Stimulated activated naive CD8-positive, alpha-beta T cell treated with anti-CD3 and anti-CD28 coated beads, Interleukin-15, Interleukin-2, amounts not matched to agents 100 ng/mL and 50 ng/mL, for 24 hours (primary cell): ENCODE measurements around the gene CHRM1.

ENCODE experiments used
- H3K27ac Mint-ChIP-seq: one replicate; pipeline ENCODE4 v1.8.0; 2021; ENCODE audit warnings: mild to moderate bottlenecking, mixed read lengths
- H3K27me3 Mint-ChIP-seq: one replicate; pipeline ENCODE4 v1.8.0; 2021; ENCODE audit warnings: mixed read lengths
- H3K36me3 Mint-ChIP-seq: one replicate; pipeline ENCODE4 v1.8.0; 2021; ENCODE audit warnings: low read depth, mixed read lengths
- H3K4me1 Mint-ChIP-seq: one replicate; pipeline ENCODE4 v1.8.0; 2021; ENCODE audit warnings: low read depth, mixed read lengths
- H3K4me3 Mint-ChIP-seq: one replicate; pipeline ENCODE4 v1.8.0; 2021; ENCODE audit warnings: mild to moderate bottlenecking, mixed read lengths
- H3K9me3 Mint-ChIP-seq: one replicate; pipeline ENCODE4 v1.8.0; 2021; ENCODE audit warnings: mixed read lengths

Gene CHRM1

GRCh38 chr11:62919476-62919875 lies 1.7 kb downstream of the CHRM1 start:
- H3K36me3 Mint-ChIP-seq, result no peaks in the 10 kb centered on the region
- no peak overlapping the region for H3K4me3 Mint-ChIP-seq
- peaks cover 19% of the 10 kb centered on the region for H3K4me1 Mint-ChIP-seq
- H3K27ac Mint-ChIP-seq, result no peak overlapping the region
- H3K9me3 Mint-ChIP-seq, result no peaks in the 10 kb centered on the region
- H3K27me3 Mint-ChIP-seq, result peaks cover 27% of the 10 kb centered on the region

- Mint-ChIP-seq H3K27me3 (peaks cover 21% of the 10 kb centered on the region), H3K4me3 (no peak overlapping the region), H3K27ac (no peak overlapping the region), H3K36me3 (no peaks in the 10 kb centered on the region), H3K9me3 (no peaks in the 10 kb centered on the region), H3K4me1 (peaks cover 13% of the 10 kb centered on the region)
Observed at GRCh38 chr11:62918531-62918930, 2.6 kb downstream of the CHRM1 start.

GRCh38 chr11:62917906-62918502 lies 3.2 kb downstream of the CHRM1 start:
- peaks cover 8% of the 10 kb centered on the region for H3K4me1 Mint-ChIP-seq
- no peaks in the 10 kb centered on the region for H3K36me3 Mint-ChIP-seq
- no peaks in the 10 kb centered on the region for H3K9me3 Mint-ChIP-seq
- no peak overlapping the region for H3K4me3 Mint-ChIP-seq
- no peak overlapping the region for H3K27ac Mint-ChIP-seq
- peaks cover 19% of the 10 kb centered on the region for H3K27me3 Mint-ChIP-seq

GRCh38 chr11:62914416-62914815 lies 6.7 kb downstream of the CHRM1 start:
- no peaks in the 10 kb centered on the region for H3K9me3 Mint-ChIP-seq
- H3K36me3 Mint-ChIP-seq, result no peaks in the 10 kb centered on the region
- H3K4me1 Mint-ChIP-seq, result no peaks in the 10 kb centered on the region
- H3K4me3 Mint-ChIP-seq, result no peak overlapping the region
- H3K27me3 Mint-ChIP-seq, result peaks cover 9% of the 10 kb centered on the region
- H3K27ac Mint-ChIP-seq, result no peak overlapping the region

GRCh38 chr11:62912268-62912667 lies 8.9 kb downstream of the CHRM1 start:
- no peak overlapping the region for H3K4me3 Mint-ChIP-seq
- H3K36me3 Mint-ChIP-seq, result no peaks in the 10 kb centered on the region
- H3K9me3 Mint-ChIP-seq, result no peaks in the 10 kb centered on the region
- no peaks in the 10 kb centered on the region for H3K4me1 Mint-ChIP-seq
- H3K27me3 Mint-ChIP-seq, result peaks cover 12% of the 10 kb centered on the region
- H3K27ac Mint-ChIP-seq, result no peak overlapping the region

- Mint-ChIP-seq H3K4me1 (no peaks in the 10 kb centered on the region), H3K27me3 (peaks cover 12% of the 10 kb centered on the region), H3K27ac (no peak overlapping the region), H3K9me3 (no peaks in the 10 kb centered on the region), H3K36me3 (no peaks in the 10 kb centered on the region), H3K4me3 (no peak overlapping the region)
Observed at GRCh38 chr11:62911137-62912130, 9.7 kb downstream of the CHRM1 start.

GRCh38 chr11:62910141-62910882 lies 10.9 kb downstream of the CHRM1 start:
- Mint-ChIP-seq H3K27ac (no peak overlapping the region), H3K4me3 (no peak overlapping the region), H3K9me3 (no peaks in the 10 kb centered on the region), H3K36me3 (no peaks in the 10 kb centered on the region), H3K27me3 (peaks cover 17% of the 10 kb centered on the region), H3K4me1 (peaks cover under 1% of the 10 kb centered on the region)

- Mint-ChIP-seq H3K9me3 (no peaks in the 10 kb centered on the region), H3K4me3 (no peak overlapping the region), H3K27me3 (peaks cover 20% of the 10 kb centered on the region), H3K36me3 (no peaks in the 10 kb centered on the region), H3K27ac (no peak overlapping the region), H3K4me1 (peaks cover 3% of the 10 kb centered on the region)
Observed at GRCh38 chr11:62909107-62909894, 11.9 kb downstream of the CHRM1 start.

- Mint-ChIP-seq H3K27me3 (peaks cover 24% of the 10 kb centered on the region), H3K4me1 (peaks cover 3% of the 10 kb centered on the region), H3K4me3 (no peak overlapping the region), H3K9me3 (no peaks in the 10 kb centered on the region), H3K27ac (no peak overlapping the region), H3K36me3 (no peaks in the 10 kb centered on the region)
Observed at GRCh38 chr11:62908468-62909072, 12.6 kb downstream of the CHRM1 start.

- H3K4me3 Mint-ChIP-seq, result no peak overlapping the region
- no peak overlapping the region for H3K27ac Mint-ChIP-seq
- H3K4me1 Mint-ChIP-seq, result peaks cover 12% of the 10 kb centered on the region
- H3K9me3 Mint-ChIP-seq, result no peaks in the 10 kb centered on the region
- peaks cover 21% of the 10 kb centered on the region for H3K27me3 Mint-ChIP-seq
- H3K36me3 Mint-ChIP-seq, result no peaks in the 10 kb centered on the region
Observed at GRCh38 chr11:62905927-62906531, 15.1 kb downstream of the CHRM1 start.

GRCh38 chr11:62905296-62905695 lies 15.9 kb downstream of the CHRM1 start:
- H3K4me1 Mint-ChIP-seq, result peaks cover 12% of the 10 kb centered on the region
- no peaks in the 10 kb centered on the region for H3K36me3 Mint-ChIP-seq
- H3K27ac Mint-ChIP-seq, result no peak overlapping the region
- H3K9me3 Mint-ChIP-seq, result no peaks in the 10 kb centered on the region
- peaks cover 24% of the 10 kb centered on the region for H3K27me3 Mint-ChIP-seq
- H3K4me3 Mint-ChIP-seq, result no peak overlapping the region

GRCh38 chr11:62902932-62903331 lies 18.2 kb downstream of the CHRM1 start:
- Mint-ChIP-seq H3K27me3 (peaks cover 26% of the 10 kb centered on the region), H3K4me1 (peaks cover 12% of the 10 kb centered on the region), H3K4me3 (no peak overlapping the region), H3K36me3 (no peaks in the 10 kb centered on the region), H3K9me3 (no peaks in the 10 kb centered on the region), H3K27ac (no peak overlapping the region)

GRCh38 chr11:62898027-62898426 lies 23.1 kb downstream of the CHRM1 start:
- Mint-ChIP-seq H3K4me1 (peaks cover 7% of the 10 kb centered on the region), H3K27ac (no peak overlapping the region), H3K27me3 (peaks cover 11% of the 10 kb centered on the region), H3K9me3 (no peaks in the 10 kb centered on the region), H3K4me3 (no peak overlapping the region), H3K36me3 (no peaks in the 10 kb centered on the region)

- Mint-ChIP-seq H3K4me1 (peaks cover 1% of the 10 kb centered on the region), H3K9me3 (no peaks in the 10 kb centered on the region), H3K27ac (no peak overlapping the region), H3K36me3 (no peaks in the 10 kb centered on the region), H3K27me3 (peaks cover 11% of the 10 kb centered on the region), H3K4me3 (no peak overlapping the region)
Observed at GRCh38 chr11:62897311-62897710, 23.9 kb downstream of the CHRM1 start.
